Activated CD4-positive, alpha-beta T cell treated with anti-CD3 and anti-CD28 coated beads, Interleukin-10, Interleukin-2, amounts not matched to agents 100 ng/mL and 50 ng/mL, durations not matched to agents 16 hours and 8 hours (primary cell): ENCODE measurements around the gene GEMIN5.
A peak's percentile ranks its signal among the peaks of the same experiment; 100 is the strongest.
"Not testable (repeated sequence)": the region's sequence is repeated elsewhere in the genome, so short reads cannot be mapped to it uniquely, and the experiment has no call there.

Source experiments
- DNase-seq: peaks from one replicate; pipeline ENCODE4 v3.0.0-alpha.2; 2020

Gene GEMIN5

GRCh38 chr5:154937718-154938466, at the start of gene GEMIN5:
GEMIN5 (minus strand) TSS chr5:154938211; CDS start chr5:154938133, 78 bp downstream.
- DNase-seq, result peak; percentile 92

- no peak for DNase-seq
These were observed 48.1 kb upstream of the GEMIN5 start for GRCh38 chr5:154986151-154986550.

- no peak for DNase-seq
These were observed 47.0 kb upstream of the GEMIN5 start for GRCh38 chr5:154984946-154985516.

- DNase-seq, result not testable (repeated sequence)
These were observed 40.3 kb upstream of the GEMIN5 start for GRCh38 chr5:154978294-154978693.

- DNase-seq, result peak; percentile 55
These were observed 39.4 kb upstream of the GEMIN5 start for GRCh38 chr5:154977409-154977808.

GRCh38 chr5:154976082-154976481, 38.1 kb upstream of the GEMIN5 start:
- not testable (repeated sequence) for DNase-seq

- peak; percentile 29 for DNase-seq
These were observed 34.6 kb upstream of the GEMIN5 start for GRCh38 chr5:154972476-154973080.

- DNase-seq, result no peak
These were observed 33.5 kb upstream of the GEMIN5 start for GRCh38 chr5:154971501-154971900.

- DNase-seq, result no peak
These were observed 32.7 kb upstream of the GEMIN5 start for GRCh38 chr5:154970759-154971158.

GRCh38 chr5:154968953-154969352, 30.9 kb upstream of the GEMIN5 start:
- DNase-seq, result no peak

GRCh38 chr5:154967421-154968024, 29.5 kb upstream of the GEMIN5 start:
- peak; percentile 3 for DNase-seq

GRCh38 chr5:154966874-154967273, 28.9 kb upstream of the GEMIN5 start:
- no peak for DNase-seq

GRCh38 chr5:154966081-154966841, 28.2 kb upstream of the GEMIN5 start:
- no peak for DNase-seq

GRCh38 chr5:154962494-154962893, 24.5 kb upstream of the GEMIN5 start:
- no peak for DNase-seq

GRCh38 chr5:154956712-154957111, 18.7 kb upstream of the GEMIN5 start:
- DNase-seq, result no peak

- DNase-seq, result no peak
These were observed 11.8 kb upstream of the GEMIN5 start for GRCh38 chr5:154949781-154950180.

GRCh38 chr5:154948313-154948712, 10.3 kb upstream of the GEMIN5 start:
- no peak for DNase-seq

GRCh38 chr5:154947778-154948177, 9.8 kb upstream of the GEMIN5 start:
- DNase-seq, result no peak

GRCh38 chr5:154945695-154946301, 7.8 kb upstream of the GEMIN5 start:
- no peak for DNase-seq

- no peak for DNase-seq
These were observed 6.7 kb upstream of the GEMIN5 start for GRCh38 chr5:154944716-154945115.

- no peak for DNase-seq
These were observed 5.5 kb upstream of the GEMIN5 start for GRCh38 chr5:154943527-154943926.
